Measurements from ENCODE around the gene BIN1.

Gene BIN1

DNA sequence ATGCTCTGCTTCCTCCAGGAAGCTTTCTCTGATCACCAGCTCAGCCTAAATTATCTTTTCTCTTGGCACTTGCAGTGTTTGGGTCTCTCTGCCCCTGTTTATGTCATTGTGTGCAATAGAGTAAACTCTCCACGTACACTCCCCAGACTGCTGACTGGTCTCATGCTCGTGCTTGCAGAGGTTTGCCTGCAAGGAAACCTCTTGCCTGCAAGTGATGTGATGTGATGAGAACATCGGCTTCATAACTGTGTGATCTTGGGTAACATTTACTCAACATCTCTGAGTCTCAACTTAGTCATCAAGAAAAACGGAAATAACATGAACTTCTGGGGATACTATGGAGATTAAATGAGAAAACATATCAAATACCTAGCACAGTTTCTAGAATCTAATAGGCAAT lies 92.3 kb downstream of the BIN1 start:
- DNase-seq: no peak

DNA sequence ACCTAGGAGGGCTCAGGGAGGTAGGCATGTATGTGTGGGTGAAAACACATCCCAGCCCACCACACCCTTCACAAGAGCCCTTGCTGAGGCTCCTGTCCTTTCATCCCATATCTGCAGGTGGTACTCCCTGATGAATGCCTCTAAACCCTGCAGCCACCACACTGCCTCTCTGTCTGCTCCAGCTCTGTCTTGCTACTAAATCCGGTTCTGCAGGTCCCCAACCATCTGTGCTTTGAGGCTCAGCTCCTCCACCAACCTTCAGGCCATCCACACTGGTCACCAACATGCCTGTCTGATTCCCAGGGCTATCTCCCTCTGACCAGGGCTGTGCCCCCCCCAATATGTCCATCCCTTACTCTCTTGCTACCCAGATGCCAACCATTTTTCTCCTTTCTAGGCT lies 92.7 kb downstream of the BIN1 start:
- DNase-seq: no peak

DNA sequence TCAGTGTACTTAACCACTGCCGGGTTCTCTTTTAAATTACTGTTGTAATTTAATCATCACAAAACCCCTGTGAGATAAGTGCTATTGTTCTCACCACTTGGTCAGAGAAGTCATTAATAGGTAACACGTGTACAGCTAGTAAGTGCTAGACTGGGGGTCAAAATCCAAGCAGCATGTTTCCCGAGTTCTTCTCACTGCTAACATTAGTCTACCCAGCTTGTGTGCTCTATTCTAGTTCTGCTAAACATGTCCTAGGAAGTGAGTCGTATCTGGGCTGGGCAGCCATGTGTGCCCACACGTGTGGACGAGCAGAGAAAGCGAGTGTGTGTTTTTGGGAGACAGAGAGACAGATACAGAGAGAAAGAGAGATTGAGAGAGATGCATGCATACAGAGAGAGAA lies 94.1 kb downstream of the BIN1 start:
- no peak for DNase-seq

DNA sequence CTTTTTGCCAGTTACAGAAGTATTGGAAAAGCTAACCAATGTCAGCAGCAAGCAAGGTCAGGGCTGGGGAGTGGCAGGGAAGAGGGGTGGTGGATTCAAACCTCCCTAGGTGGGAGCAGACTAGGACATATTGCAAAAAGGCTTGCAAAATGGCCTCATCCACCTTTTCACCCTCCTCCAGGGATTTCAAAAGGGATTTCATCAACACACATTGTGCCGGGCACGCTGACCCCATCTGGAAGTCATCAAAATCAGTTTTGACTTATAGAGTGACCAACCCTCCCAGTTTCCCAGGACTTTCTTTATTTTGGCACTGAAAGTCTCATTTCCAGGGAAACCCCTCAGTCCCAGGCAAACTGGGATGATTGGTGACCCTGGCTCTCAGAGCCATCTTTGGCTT lies 94.7 kb downstream of the BIN1 start:
- DNase-seq: no peak

DNA sequence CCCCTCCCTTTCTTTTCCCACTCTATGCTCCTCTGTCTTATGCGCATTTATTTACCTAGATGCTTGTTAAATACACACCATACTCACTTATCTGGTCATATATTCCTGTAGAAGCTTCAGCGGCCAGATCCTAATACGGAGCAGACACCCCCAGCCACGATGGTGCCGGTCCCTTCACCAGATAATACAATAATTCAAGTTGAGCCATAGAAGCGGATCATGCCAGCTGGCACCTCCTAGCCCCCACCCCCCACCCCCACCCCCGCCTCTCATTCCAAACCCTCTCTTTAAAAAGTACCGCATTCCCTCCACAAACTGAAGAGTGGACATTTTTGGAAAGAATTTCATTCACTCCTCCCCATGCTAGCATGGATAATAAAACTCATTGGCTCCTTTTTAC lies 95.2 kb downstream of the BIN1 start:
- DNase-seq: no peak

DNA sequence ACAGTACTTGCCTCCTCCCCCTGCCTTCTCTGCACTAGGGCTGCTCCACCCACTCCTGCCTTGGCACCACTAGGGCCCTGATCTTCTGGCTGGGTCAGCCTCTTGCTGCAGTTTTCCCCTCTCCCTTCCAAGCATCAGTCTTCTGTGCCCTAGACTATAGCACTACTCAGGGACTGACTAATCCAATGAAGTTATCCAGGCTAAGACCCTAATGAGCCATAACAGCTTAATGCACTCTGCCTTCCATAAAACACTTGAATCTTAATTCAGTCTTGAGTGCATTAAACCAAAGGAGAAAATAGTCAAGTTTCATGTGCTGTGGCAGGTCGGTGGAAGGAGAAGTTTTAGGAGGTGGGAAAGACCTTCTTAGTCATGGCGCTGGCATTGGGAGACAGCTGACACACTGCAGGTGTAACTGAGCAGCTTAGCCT lies 95.7 kb downstream of the BIN1 start:
- no peak for DNase-seq

DNA sequence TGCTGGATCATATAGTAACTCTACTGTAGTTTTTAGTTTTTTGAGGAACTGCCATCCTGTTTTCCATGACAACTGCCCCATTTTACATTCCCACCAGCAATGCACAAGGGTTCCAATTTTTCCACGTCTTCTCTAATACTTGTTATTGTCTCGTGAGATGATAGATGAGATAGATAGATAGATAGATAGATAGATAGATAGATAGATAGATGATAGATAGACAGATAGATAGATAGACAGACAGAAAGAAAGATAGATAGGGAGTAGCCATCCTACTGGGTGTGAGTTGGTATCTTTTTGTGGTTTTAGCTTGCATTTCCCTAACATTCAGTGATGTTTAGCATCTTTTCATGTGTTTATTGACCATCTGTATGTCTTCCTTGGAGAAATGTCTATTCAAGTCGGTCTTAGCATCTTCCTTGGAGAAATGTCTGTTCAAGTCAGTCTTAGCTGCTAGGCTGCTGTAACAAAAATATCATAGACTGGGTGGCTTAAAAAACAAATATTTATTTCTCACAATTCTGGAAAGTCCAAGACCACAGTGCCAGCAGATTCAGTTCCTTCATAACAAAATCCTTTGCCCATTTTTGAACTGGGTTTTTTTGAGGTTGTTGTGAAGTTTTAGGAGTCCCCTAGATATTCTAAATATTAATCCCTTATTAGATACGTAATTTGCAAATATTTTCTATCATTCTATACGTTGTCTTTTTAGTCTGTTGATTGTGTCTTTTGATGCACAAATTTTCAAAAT lies 98.5 kb downstream of the BIN1 start:
- DNase-seq: no peak

DNA sequence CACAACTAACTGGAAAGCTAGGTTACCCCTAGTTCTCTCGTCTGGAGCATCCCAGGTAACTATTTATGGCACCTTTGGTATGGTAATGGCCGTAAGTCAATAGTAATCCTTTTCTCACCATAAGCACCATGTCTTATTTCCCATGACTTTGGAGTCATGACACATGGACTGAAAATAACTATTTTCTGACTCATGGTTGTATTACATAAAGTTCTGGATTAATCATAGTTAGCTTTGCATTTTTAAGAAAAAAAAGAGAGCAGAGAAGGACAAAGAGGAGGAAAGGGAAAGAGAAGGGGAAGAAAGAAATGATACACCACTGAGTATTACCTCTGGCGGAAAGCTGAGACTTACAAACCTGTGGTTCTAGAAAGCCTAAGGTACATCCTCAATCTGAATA lies 99.3 kb downstream of the BIN1 start:
- no peak for DNase-seq

DNA sequence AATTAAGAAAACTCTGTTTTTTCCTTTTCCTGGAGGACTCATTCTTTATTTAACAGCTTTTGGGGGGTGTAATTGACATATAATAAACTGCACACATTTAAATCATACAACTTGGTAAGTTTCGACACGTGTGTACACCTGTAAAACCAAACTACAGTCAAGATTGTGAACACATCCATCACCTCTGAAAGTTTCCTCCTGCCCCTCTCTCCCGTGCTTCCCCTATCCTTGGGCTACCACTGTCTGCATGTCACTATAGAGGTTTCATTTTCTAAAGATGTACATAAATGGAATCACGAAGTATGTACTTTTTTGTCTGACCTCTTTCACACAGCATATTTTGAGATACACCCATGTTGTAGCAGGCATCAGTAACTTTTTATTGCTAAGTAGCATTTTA lies 100.0 kb downstream of the BIN1 start:
- no peak for DNase-seq

DNA sequence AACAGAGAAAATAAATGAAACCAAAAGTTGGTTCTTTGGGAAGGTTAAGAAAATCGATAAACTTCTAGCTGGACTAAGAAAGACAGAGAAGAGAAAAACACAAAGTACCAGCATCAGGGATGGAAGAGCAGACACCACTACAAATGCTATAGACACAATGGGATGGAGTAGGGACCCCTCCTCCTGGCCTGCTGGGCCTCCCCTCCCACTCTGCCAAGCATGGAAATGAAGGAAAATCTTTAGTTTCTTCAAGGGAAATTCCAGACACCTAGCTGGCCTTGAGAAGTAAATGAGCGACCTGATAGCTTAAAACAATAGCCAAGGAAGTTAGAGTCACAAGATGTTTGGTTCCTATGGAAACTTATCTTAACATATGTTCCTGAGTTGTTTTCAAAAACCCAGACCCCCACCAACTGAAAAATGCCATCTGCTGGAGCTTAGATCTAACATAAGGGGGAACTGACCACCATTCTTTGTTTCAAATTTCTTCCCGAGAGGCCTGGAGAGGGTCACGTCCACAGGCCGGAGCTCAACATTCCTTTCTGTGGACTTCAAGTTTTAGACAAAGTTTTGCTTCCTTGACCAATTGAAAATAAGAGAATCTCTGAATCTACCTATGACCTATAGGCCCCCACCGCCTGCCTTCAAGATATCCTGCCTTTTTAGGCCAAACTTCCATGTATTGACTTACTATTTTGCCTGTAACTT lies 101.9 kb downstream of the BIN1 start:
- no peak for DNase-seq

DNA sequence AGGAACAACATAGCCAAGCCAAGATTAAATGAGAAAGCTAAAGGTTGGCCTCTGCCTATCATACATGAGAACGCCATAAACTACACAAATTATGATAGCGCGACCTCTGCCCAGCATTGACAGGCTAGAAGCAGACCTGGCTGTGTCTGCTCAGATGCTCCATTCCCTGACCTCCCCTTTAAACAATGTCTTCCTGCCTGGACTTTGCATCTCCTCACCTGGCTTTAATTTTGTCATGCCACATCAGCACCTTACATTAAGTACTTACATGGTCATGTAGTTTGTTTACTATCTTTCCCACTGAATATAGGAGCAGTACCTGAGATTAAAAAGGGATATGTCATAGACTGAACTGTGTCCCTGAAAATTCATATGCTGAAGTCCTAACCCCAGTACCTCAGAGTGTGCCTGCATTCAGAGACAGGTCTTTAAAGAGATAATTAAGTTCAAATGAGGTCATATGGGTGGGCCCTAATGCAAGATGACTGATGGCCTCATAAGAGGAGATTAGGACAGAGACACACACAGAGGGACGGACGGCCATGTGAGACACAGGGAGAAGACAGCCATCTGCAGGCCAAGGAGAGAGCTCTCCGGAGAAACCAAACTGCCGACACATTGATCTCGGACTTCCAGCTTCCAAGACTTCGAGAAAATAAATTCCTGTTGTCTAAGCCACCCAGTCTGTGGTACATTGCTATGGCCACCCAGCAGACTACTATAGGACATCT lies 103.7 kb downstream of the BIN1 start:
- no peak for DNase-seq

DNA sequence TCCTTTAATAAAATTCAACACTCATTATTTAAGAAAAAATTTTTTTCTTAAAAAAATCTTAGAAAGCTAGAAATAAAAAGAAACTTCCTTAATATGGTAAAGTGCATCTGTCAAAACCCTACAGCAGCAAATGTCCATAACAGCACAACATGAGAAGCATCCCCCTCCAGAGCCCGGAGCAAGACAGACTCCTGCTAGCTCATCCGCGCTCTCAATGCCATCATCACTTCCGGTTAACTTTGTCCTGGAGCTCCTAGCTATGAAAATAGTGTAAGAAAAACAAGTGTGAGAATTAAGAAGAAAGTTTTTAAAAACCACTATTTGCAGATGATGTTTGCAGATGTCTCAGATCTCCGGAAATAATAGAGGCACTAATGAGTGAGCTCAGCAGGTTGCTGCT lies 105.2 kb downstream of the BIN1 start:
- DNase-seq: no peak

DNA sequence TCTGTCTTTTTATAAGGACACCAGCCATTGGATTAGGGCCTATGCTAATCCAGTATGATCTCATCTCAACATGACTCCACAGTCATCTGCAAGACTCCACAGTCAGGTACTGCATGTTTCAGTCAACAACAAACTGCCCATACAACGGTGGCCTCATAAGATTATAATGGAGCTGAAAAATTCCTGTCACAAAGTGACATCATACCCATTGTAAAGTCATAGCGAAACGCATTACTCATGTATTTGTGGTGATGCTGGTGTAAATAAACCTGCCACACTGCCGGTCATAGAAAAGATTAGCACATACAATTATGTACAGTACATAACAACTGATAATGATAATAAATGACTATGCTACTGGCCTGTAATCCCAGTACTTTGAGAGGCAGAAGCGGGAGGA lies 106.0 kb downstream of the BIN1 start:
- no peak for DNase-seq

DNA sequence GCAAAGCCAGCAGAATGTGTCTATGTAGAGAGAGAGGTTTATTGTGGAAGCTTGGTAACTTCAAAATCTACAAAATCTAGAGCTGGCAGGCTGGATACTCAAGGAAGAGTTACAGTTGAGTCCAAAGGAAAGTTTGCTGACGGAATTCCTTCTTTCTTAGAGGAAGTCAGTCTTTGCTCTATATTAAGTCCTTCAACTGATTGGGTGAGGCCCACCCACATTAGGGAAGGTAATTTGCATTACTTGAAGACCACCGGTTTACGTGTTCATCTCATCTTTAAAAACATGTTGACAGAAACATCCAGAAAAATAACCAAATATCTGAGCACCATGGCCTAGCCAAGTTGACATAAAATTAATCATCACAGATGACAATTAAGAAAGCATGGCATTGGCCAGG lies 106.8 kb downstream of the BIN1 start:
- no peak for DNase-seq

DNA sequence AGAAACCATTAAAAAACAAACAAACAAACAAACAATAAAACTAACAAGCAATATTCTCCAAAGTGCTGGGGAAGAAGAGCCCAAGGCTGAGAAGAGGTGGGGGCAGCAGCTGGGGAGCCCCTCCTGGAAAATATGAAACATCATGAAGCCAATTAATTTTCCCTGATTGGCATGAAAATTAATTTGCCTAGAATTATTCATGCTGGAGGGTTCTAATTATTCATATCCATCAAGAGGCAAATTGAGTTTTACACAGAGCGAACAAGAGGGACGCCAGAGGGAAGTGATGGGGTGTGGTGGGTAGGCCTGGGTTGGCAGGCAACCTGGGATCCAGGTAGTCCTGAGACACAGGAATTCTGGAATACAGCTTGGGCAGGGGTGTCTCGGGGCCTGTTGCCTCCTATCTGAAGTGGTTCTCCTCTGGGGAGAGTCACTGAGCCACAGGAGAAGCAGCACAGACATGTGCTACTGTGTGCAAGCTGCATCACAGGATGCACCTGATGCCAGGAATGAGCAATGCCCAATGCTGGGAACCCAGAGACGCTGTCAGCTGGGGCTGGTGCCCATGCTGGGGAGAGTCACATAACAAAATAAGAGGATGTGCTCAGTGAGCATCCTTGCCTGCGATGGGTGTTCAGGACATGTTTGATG lies 107.7 kb downstream of the BIN1 start:
- no peak for DNase-seq

DNA sequence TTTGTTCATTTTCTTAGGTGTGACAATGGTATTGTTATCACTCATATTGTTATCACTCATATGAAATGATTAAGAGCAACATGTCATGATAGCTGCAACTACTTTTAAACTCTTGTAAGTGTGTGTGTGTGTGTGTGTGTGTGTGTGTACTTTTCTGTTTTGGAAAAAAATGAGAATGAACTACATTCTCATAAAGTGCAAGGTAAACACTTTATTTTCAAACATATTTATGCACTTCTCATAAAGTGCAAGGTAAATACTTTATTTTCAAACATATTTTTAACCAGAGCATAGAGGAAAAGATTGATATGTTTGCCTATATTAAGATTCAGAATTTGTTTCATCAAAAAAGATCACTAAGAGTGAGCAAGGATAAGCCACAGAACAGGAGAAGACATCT lies 108.5 kb downstream of the BIN1 start:
- no peak for DNase-seq
